Stimulated activated CD4-positive, alpha-beta T cell treated with anti-CD3 and anti-CD28 coated beads, Interleukin-1b, Interleukin-23, amount 100 ng/mL, for 24 hours (primary cell): ENCODE measurements around the gene GATA1.

Experiments used
- DNase-seq, 4 experiments: peaks; one replicate each; pipeline ENCODE4 v3.0.0-alpha.2; 2020; ENCODE audit warnings: low read depth in 4 of 4, low spot score in 1 of 4

Gene GATA1

GRCh38 chrX:48839686-48840085 lies 53.3 kb downstream of the GATA1 start:
- DNase-seq = no peak
